ENCODE data around the gene BSG.

GRCh38 chr19:532561-533363, 39.6 kb upstream of the BSG start:
- TF ChIP-seq, protein P1, sequence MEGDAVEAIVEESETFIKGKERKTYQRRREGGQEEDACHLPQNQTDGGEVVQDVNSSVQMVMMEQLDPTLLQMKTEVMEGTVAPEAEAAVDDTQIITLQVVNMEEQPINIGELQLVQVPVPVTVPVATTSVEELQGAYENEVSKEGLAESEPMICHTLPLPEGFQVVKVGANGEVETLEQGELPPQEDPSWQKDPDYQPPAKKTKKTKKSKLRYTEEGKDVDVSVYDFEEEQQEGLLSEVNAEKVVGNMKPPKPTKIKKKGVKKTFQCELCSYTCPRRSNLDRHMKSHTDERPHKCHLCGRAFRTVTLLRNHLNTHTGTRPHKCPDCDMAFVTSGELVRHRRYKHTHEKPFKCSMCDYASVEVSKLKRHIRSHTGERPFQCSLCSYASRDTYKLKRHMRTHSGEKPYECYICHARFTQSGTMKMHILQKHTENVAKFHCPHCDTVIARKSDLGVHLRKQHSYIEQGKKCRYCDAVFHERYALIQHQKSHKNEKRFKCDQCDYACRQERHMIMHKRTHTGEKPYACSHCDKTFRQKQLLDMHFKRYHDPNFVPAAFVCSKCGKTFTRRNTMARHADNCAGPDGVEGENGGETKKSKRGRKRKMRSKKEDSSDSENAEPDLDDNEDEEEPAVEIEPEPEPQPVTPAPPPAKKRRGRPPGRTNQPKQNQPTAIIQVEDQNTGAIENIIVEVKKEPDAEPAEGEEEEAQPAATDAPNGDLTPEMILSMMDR (IDR thresholded peaks at IDR 0.05): peak; percentile 17 to 71 (median 42)
- TF ChIP-seq POLR2A (IDR thresholded peaks at IDR 0.05) (no peak), EP300 (IDR thresholded peaks at IDR 0.05) (peak in 1 of 2 donors; percentile 35)
